Superior temporal gyrus (tissue), 1 donor: ENCODE results near the gene PSMB5.
"Not testable (repeated sequence)": the region's sequence is repeated elsewhere in the genome, so short reads cannot be mapped to it uniquely, and the experiment has no call there.

Experiments
- DNase-seq: peaks from one replicate; pipeline ENCODE4 v3.0.0-alpha.2; 2016; ENCODE audit errors: extremely low spot score

The PSMB5 gene

GRCh38 chr14:23015618-23016017 lies 19.1 kb downstream of the PSMB5 start:
- DNase-seq, result no peak

- DNase-seq, result not testable (repeated sequence)
Measured at GRCh38 chr14:23013749-23014054, 21.0 kb downstream of the PSMB5 start.

- no peak for DNase-seq
Measured at GRCh38 chr14:23013054-23013748, 21.5 kb downstream of the PSMB5 start.

DNA sequence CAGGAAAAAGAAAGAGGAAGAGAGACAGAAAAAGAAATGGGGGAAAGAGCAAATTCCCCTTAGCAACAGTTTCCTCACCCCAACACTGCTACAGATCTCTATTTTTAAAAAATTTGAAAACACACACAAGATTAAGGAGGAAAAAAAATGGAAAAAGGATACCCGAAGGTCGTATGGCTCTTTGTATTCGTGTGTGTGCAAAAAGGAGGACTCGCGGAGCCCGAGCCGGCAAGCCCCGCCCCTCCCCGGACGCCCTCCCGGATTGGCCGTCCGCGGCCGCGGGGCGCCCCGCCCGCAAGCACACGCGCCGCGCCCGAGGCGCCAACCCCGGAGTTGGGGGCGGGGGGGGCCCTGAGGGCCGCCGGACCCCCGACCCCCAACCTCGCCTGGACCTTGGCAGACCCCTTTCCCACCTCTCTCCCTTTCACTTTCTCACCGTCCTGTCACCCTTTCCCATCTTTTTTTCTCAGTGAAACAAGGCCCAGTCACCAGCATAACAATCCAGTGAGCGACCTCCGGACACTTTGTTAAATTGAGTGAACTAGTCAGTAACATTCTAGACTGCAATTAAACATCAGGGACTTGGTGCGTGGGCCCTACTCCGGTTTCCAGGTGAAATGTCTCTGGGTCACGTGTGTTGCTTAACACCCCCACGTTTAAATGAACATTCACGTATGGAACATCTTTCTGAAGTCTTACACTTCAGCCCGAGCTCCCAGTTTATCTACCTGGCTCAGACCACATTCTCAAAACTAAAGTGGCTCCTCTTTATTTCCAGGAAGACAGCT lies 24.6 kb downstream of the PSMB5 start, which contains the start of gene C14orf93:
Gene C14orf93 (minus strand): TSS at position 205 of the 788 bp plus-strand sequence. CDS start 11,120 bp downstream, outside the sequence.
- DNase-seq, result peak; percentile 71

GRCh38 chr14:23009483-23009938 lies 25.2 kb downstream of the PSMB5 start:
- no peak for DNase-seq

GRCh38 chr14:23008831-23009230 lies 25.9 kb downstream of the PSMB5 start:
- no peak for DNase-seq

- peak; percentile 99 for DNase-seq
Measured at GRCh38 chr14:23006544-23007419, 27.9 kb downstream of the PSMB5 start.

DNA sequence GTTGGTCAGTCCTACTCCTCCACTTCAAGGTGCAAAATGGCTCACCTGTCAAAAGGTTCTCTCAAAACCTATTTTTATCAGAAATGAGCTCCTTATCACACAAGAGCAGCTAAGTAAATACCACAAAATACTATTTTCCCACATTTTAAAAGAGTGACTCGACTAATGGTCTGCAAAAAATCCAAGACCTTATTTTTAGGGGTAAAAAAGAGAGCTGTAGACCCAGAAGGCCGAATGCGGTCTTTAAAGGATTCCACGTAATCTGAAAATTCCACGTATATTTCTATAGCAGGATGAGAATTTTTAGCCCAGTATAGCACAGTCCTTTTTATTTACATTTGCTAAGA lies 28.5 kb downstream of the PSMB5 start:
- DNase-seq, result no peak

DNA sequence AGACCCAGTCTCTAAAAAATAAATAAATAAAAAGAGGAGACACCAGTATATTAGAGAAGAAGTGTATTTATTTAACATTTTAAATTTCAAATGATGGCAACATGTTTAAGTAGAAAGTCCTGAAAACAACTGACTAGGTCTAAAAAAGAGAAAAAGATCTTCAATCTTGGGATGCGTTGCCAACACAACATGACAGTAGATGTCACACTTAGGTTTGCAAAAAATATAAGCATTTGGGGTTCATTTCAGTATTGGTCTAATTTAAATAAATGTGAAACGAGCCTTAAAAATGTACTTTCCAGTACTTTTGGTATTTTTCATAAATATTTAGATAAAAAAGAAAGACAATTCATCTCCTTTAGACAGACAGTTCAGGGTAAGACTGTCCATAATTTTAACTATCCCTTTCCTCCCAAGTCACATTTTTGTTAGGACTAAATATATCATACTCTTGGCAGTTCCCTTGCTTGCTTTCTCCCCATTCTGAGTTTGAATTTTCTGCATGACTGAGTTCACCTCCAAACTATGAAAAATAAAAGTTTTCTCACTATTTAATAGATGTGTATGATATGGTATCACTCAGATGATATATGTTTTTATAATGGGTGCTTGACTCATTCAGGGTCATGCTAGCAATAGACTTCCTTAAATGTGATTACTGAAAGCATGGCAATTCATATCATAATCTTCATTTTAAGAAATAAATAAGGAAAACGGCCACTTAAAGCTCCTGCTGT lies 29.1 kb downstream of the PSMB5 start:
- DNase-seq, result no peak

- not testable (repeated sequence) for DNase-seq
Measured at GRCh38 chr14:23004274-23004673, 30.4 kb downstream of the PSMB5 start.

GRCh38 chr14:23002592-23002991 lies 32.1 kb downstream of the PSMB5 start:
- no peak for DNase-seq

GRCh38 chr14:23000860-23001259 lies 33.8 kb downstream of the PSMB5 start:
- DNase-seq, result no peak

GRCh38 chr14:22998329-22999012 lies 36.2 kb downstream of the PSMB5 start:
- no peak for DNase-seq

DNA sequence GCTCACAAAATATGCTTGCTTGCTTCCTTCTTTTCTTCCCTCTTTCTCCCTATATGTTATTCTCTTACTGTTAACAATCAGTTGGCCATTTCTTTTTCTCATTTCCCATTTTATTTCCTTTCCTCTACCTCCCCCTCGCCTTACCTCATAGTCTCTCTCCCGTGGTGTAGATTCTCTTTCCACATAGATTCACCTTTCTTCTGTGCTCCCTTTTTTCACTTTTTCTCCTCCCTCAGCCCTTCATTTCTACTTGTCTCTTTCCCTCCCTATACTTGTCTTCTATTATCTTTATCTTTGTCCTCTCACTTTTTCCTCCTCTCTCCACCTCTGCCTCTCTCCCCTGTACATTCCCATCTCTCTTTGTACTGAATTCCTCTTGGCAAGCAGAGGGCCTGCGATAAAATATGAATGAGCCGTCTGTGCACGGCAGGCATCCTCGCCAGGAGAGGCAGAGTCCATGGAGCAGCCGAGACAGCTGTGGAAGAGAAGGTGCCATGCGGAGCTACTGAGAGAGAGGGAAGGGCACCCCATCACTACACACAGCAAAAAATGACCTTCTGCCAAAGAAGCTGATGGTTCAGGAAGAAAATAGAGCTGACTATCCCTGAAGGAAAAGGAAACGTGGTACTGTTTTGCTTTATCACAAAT lies 36.9 kb downstream of the PSMB5 start:
- no peak for DNase-seq

DNA sequence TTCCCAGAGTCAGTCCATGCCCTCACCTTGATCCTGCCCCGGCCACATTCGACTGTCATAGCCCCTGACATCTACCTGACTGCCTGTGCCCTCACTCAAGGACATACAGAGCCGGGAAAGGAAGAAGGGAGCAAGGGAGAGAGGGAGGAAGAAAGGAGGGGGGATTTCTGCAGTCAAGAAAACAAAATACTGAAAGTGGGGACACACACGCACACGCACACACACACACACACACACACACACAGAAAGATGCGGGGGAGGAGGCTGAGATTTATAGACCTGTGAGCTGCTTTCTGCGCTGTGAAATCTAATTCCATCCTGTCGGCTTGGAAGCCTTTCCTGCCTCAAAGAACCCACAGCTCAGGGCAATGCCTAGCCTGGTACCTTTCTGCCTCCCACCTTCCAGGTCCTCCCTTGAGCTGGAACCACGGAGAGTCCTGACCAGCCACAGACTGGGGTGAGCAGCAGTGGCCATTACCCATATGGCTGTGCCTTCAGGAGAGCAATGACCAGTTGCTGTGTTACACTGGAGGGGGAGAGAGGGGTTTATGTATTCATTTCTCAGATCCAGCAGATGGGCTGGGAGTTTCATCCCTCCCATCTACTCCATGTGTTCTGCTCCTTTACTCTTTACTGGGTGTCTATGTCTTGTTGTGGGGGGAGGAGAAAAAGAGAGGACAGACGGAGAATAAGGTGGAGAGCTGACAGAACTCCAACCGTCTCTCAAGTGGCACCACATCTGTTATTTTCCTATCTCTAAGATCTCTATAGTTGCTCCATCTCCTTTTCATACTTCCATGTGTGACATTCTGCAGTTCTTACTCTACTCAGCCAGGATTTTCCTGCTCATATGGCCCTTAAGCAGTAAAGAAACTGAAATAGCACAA lies 37.7 kb downstream of the PSMB5 start:
- peak; percentile 28 for DNase-seq

GRCh38 chr14:22995889-22996625 lies 38.6 kb downstream of the PSMB5 start:
- DNase-seq, result no peak

GRCh38 chr14:22994762-22995275 lies 39.9 kb downstream of the PSMB5 start:
- peak; percentile 33 for DNase-seq

GRCh38 chr14:22993517-22993916 lies 41.2 kb downstream of the PSMB5 start:
- no peak for DNase-seq
